Peyer's patch (tissue), 4 donors: ENCODE data around the gene ZNF160. TPM values are rescaled to one million over a fixed set of nuclear protein-coding genes. Genes with fewer than 3 reads are reported as not detected.

Experiments
- DNase-seq, 3 donors: peaks; one replicate each; pipeline ENCODE4 v3.0.0-alpha.2; 2017 to 2019
- H3K27ac ChIP-seq, 4 donors: fragments of 200-600 bp; sonication (generic); one replicate each; pipeline ENCODE4 v1.5.1; 2016 to 2019
- H3K27me3 ChIP-seq, 2 donors: fragments of 200-600 bp; sonication (generic); one replicate each; pipeline ENCODE4 v1.5.1; 2019
- H3K36me3 ChIP-seq, 3 donors: fragments of 200-600 bp; sonication (generic); one replicate each; pipeline ENCODE4 v1.5.1; 2016 to 2019
- H3K4me1 ChIP-seq, 4 donors: fragments of 200-600 bp; sonication (generic); one replicate each; pipeline ENCODE4 v1.5.1; 2016 to 2019
- H3K4me3 ChIP-seq, 4 donors: fragments of 200-600 bp; sonication (generic); 1 replicate in 3 of 4; 2 replicates in 1 of 4; pipeline ENCODE4 v1.5.1; 2016 to 2019; ENCODE audit warnings: mild to moderate bottlenecking in 1 of 4
- H3K9me3 ChIP-seq, 4 donors: fragments of 200-600 bp; sonication (generic); one replicate each; pipeline ENCODE4 v1.5.1; 2016 to 2019; ENCODE audit warnings: mild to moderate bottlenecking in 1 of 4
- POLR2A ChIP-seq, 2 donors: fragments of 450-650 bp; IDR thresholded peaks; one replicate each; pipeline ENCODE4 v1.5.1; 2017; ENCODE audit warnings: antibody characterized with exemption in 2 of 2, mild to moderate bottlenecking in 2 of 2, moderate library complexity in 2 of 2
- total RNA-seq, 4 donors: library from RNA; depleted of rRNA; stranded (reverse); fragments of >200 nt; gene quantifications; one replicate each; pipeline ENCODE4 v1.1.0, GENCODE V29; 2016
- TF ChIP-seq, protein P1 (sequence below), 6 experiments: fragments of 450-650 bp in 4 of 6; fragments of 200-600 bp in 2 of 6; sonication (generic) in 1 of 6; IDR thresholded peaks; one replicate each; pipeline ENCODE4 v1.5.1; 2017 to 2019; ENCODE audit warnings: antibody characterized with exemption in 6 of 6, mild to moderate bottlenecking in 3 of 6, moderate library complexity in 1 of 6

Gene ZNF160
- total RNA-seq, 4 donors from 2014 or later = 37.3 to 93.2 (median 64.7) TPM

DNA sequence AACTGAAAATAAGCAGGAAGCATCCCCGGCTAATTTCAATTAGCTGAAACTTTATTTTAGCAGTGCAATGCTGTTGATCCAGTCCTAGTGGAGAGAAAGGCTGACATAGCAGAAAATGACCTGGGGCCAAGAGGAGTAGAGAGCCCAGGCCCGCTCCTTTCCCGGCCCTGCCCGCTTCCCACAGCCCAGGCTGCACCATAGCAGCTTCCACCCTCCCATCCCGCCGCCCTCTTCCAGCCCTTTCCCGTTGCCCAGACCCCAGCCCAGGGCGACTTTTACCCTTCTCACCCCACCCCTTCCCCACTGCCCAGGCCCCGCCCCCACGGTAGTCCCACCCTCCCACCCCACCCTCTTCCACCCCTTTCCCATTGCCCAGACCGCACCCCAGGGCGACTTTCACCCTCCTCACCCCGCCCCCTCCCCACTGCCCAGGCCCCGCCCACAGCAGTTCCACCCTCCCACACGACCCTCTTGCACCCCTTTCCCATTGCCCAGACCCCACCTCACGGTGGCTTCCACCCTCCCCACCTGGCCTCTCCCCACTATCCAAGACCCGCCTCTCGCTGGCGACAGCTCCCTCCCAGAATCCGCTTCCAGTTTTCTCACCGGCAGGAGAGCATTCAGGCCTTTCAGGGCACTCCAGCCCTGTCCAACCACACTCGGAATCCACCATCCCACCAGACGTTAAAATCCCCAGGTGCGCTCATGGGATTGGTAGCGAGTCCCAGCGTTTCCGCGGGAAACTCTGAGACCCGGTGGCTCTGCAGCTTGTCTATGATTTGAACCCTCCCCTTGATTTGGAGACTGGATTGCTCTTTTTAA is 8.3 kb downstream of the ZNF160 start:
- Histone ChIP-seq H3K9me3 (no peaks in the 10 kb centered on the region), H3K27me3 (no peaks in the 10 kb centered on the region), H3K27ac (no peak overlapping the region), H3K4me3 (no peak overlapping the region), H3K4me1 (no peaks in the 10 kb centered on the region), H3K36me3 (peaks cover 0 to 53% (median 0%) of the 10 kb centered on the region in 3 donors)
- DNase-seq = no peak
- TF ChIP-seq, protein P1, sequence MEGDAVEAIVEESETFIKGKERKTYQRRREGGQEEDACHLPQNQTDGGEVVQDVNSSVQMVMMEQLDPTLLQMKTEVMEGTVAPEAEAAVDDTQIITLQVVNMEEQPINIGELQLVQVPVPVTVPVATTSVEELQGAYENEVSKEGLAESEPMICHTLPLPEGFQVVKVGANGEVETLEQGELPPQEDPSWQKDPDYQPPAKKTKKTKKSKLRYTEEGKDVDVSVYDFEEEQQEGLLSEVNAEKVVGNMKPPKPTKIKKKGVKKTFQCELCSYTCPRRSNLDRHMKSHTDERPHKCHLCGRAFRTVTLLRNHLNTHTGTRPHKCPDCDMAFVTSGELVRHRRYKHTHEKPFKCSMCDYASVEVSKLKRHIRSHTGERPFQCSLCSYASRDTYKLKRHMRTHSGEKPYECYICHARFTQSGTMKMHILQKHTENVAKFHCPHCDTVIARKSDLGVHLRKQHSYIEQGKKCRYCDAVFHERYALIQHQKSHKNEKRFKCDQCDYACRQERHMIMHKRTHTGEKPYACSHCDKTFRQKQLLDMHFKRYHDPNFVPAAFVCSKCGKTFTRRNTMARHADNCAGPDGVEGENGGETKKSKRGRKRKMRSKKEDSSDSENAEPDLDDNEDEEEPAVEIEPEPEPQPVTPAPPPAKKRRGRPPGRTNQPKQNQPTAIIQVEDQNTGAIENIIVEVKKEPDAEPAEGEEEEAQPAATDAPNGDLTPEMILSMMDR (IDR thresholded peaks at IDR 0.05) = no peak
- TF ChIP-seq POLR2A (IDR thresholded peaks at IDR 0.05) = no peak

DNA sequence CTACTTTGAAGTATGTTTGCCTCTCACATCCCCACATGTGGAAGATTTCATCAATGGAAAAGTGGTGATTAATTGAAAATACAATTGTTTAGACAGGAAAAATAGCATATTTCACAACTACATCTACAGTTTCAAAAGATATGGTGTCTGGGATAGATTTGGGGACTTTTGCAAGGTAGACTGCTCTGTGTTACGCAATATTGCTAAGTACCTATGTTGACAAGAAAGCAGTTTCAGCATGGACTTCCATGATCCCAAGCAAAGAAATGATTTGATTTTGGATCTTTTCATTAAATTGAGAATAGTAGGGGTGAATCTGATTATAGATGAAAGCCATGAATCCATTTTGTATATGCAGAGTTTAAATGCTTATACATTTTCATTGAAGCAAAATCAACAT is 10.5 kb downstream of the ZNF160 start:
- no peaks in the 10 kb centered on the region for H3K9me3 ChIP-seq
- TF ChIP-seq, protein P1 (IDR thresholded peaks at IDR 0.05) = no peak
- TF ChIP-seq POLR2A (IDR thresholded peaks at IDR 0.05) = no peak
- H3K36me3 ChIP-seq = peaks cover 0 to 58% (median 0%) of the 10 kb centered on the region in 3 donors
- no peak overlapping the region for H3K27ac ChIP-seq
- H3K27me3 ChIP-seq = no peaks in the 10 kb centered on the region
- no peaks in the 10 kb centered on the region for H3K4me1 ChIP-seq
- no peak for DNase-seq
- no peak overlapping the region for H3K4me3 ChIP-seq

DNA sequence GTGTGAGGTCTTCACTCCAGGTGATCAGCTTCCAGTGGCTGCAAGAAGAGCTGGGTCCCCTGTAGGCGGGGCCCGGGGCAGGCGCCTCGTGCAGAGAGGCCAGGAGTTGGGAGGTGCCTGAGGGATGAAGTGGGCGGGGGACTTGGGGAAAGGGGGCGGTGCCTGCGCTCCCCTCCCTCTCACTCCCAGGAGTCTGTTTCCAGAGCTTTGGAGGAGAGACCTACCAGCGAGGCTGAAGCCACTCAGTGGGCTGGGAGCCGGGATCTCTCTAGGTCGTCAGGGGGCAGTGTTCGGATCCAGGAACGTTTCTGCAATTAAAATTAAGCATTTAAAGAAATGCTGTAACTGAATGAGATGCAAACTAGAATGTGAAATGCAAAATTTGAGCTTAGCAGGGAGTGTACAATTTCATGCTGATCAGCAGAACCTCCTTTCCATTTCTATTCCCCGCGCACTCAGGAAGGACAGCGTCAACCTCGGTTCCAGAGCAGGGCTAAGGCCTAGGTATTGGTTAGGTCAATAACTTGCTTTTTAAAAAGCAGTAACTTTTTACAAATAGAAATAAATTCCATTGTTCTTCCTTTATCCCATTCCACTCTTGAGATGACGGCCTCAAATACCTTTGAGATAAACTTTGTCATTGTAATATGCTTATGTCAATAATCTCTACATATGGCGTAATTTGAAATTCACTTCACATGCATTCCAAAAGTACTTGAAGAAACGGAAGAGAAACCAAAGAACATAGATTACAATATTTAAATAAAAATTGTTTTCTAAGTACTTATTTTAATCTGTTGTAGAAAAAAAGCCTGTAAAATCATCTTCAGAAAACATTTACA is 11.6 kb downstream of the ZNF160 start:
- no peaks in the 10 kb centered on the region for H3K4me1 ChIP-seq
- H3K27ac ChIP-seq = no peak overlapping the region
- H3K27me3 ChIP-seq = no peaks in the 10 kb centered on the region
- H3K36me3 ChIP-seq = peaks cover 0 to 66% (median 0%) of the 10 kb centered on the region in 3 donors
- TF ChIP-seq POLR2A (IDR thresholded peaks at IDR 0.05) = no peak
- TF ChIP-seq, protein P1 (IDR thresholded peaks at IDR 0.05) = no peak
- no peaks in the 10 kb centered on the region for H3K9me3 ChIP-seq
- no peak overlapping the region for H3K4me3 ChIP-seq
- no peak for DNase-seq

DNA sequence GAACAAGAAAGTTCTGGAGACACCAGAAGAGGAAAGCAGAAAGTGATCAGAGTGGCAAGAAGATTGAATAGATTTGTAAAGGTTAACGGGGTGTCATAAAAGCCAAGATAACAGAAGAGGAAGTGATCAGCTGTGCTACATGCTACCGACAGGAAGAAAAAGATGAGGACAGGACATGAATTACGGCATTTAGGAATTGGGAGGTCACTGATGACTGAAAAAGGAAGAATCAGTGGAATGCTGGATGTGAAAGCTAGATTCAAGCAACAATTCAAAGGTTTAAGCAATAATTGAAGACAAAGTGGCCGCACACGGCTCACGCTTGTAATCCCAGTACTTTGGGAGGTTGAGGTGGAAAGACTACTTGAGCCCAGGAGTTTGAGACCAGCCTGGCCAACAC is 15.1 kb downstream of the ZNF160 start:
- Histone ChIP-seq H3K27me3 (no peaks in the 10 kb centered on the region), H3K36me3 (peaks cover 0 to 90% (median 0%) of the 10 kb centered on the region in 3 donors), H3K27ac (no peak overlapping the region), H3K4me3 (no peak overlapping the region), H3K9me3 (no peaks in the 10 kb centered on the region), H3K4me1 (no peaks in the 10 kb centered on the region)
- TF ChIP-seq, protein P1 (IDR thresholded peaks at IDR 0.05) = no peak
- no peak for TF ChIP-seq POLR2A (IDR thresholded peaks at IDR 0.05)
- no peak for DNase-seq

DNA sequence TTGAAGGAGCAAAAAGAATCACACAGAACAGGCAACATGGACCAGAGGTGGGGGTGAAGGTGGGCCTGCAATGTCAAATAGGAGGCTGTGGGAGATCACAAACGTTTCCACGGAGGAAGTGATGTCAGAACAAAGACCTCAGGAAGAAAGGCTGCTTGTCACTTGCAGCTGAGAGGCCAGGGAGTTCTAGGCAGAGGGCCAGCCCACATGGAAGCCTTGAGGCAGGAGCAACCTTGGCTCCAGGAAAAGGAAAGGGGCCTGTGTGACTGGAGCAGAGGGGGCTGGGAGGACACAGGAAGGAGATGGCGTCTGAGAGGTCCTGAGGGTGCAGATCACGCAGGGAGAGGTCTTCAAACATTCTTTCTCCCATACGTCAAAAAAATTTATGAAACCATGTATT is 16.3 kb downstream of the ZNF160 start:
- Histone ChIP-seq H3K36me3 (peaks cover 0 to 97% (median 0%) of the 10 kb centered on the region in 3 donors), H3K27me3 (no peaks in the 10 kb centered on the region), H3K4me1 (no peaks in the 10 kb centered on the region), H3K9me3 (peaks cover 0 to 6% (median 1%) of the 10 kb centered on the region in 4 donors), H3K27ac (no peak overlapping the region), H3K4me3 (no peak overlapping the region)
- no peak for TF ChIP-seq POLR2A (IDR thresholded peaks at IDR 0.05)
- TF ChIP-seq, protein P1 (IDR thresholded peaks at IDR 0.05) = no peak
- no peak for DNase-seq
